Measurements from ENCODE around the gene ST3GAL4. TPM values are rescaled to one million over a fixed set of nuclear protein-coding genes. Genes with fewer than 3 reads are reported as not detected.

Gene ST3GAL4
- total RNA-seq, 2 donors from 2014 or later = 123 to 304 TPM

DNA sequence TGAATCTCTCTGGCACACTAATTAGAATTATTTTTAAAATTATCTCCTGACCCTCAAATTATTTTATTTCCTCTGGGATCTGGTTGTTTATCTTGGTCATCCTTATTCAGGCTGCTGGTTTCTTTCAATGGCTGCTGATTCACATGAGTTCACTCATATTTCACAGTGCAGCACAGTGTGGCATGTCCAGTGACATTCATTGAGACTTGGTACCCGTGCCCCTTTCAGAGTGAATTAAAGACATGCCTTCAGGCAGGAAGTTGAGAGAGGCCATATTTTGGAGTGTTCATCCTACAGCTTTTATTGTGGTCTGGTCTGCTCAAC, 38.1 kb upstream of the ST3GAL4 start:
- Histone ChIP-seq H3K36me3 (no peaks in the 10 kb centered on the region), H3K9ac (ENCODE audit: low read depth in 2 of 2, low read length in 2 of 2) (no peak overlapping the region), H3K4me3 (no peak overlapping the region), H3K9me3 (no peaks in the 10 kb centered on the region), H3K27me3 (no peaks in the 10 kb centered on the region), H3K27ac (peak overlapping the region; percentile 60), H3K4me1 (peaks cover 3% of the 10 kb centered on the region)
- intact Hi-C loops (cut with DNase I) = loop anchor here (10.0 kb wide), 1 partner anchor 117 kb away; no protein-coding TSS in a partner anchor
- no peak for DNase-seq
- TF ChIP-seq, protein P1, sequence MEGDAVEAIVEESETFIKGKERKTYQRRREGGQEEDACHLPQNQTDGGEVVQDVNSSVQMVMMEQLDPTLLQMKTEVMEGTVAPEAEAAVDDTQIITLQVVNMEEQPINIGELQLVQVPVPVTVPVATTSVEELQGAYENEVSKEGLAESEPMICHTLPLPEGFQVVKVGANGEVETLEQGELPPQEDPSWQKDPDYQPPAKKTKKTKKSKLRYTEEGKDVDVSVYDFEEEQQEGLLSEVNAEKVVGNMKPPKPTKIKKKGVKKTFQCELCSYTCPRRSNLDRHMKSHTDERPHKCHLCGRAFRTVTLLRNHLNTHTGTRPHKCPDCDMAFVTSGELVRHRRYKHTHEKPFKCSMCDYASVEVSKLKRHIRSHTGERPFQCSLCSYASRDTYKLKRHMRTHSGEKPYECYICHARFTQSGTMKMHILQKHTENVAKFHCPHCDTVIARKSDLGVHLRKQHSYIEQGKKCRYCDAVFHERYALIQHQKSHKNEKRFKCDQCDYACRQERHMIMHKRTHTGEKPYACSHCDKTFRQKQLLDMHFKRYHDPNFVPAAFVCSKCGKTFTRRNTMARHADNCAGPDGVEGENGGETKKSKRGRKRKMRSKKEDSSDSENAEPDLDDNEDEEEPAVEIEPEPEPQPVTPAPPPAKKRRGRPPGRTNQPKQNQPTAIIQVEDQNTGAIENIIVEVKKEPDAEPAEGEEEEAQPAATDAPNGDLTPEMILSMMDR (IDR thresholded peaks at IDR 0.05) = no peak

DNA sequence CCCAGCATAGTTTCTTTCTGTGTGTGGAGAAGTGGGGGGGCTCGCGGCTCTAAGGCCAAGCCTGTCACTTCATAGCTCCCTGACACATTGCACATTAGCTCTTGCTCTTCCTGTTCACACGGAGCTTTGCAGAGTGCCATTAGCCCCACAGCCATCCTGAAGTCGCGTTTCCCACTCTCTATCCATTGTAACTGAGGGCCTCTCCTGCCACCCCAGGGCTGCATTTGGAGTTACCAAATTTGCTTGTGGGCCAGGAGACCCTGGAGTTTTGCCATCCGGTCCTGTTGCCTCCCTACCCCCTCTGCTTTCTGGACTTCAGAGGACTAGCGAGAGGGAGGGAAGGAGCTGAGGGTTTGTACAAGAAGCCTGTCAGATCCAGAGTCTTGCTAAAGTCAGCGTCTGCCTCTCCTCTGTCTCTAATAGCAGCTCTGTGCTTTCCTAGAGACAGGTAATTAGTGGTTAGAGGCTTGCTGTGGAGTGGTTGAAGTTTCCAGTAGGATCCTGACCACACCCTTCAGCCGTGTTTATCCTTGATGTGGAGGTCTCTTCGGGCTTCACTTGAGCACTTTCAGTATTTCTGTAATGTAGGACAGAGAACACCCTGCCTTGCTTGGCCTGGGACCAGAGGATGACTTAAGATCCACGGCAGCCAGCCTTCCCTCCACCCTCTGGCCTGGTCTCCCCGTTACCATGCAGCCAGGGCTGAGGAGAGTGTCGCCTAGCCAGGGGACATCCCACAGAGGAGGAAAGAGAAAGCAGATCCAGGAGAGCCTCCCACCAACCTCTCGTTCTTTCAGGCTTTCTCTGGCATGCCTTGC, 37.5 kb upstream of the ST3GAL4 start:
- H3K9me3 ChIP-seq = no peaks in the 10 kb centered on the region
- peak overlapping the region; percentile 60 for H3K27ac ChIP-seq
- H3K27me3 ChIP-seq = no peaks in the 10 kb centered on the region
- H3K4me1 ChIP-seq = no peaks in the 10 kb centered on the region
- TF ChIP-seq, protein P1 (IDR thresholded peaks at IDR 0.05) = no peak
- no peaks in the 10 kb centered on the region for H3K36me3 ChIP-seq
- DNase-seq = peak; percentile 46
- intact Hi-C loops (cut with DNase I) = loop anchor here (10.0 kb wide), 1 partner anchor 117 kb away; no protein-coding TSS in a partner anchor
- H3K4me3 ChIP-seq = no peak overlapping the region
- peak overlapping the region; percentile 37 to 62 for H3K9ac ChIP-seq (ENCODE audit: low read depth in 2 of 2, low read length in 2 of 2)

DNA sequence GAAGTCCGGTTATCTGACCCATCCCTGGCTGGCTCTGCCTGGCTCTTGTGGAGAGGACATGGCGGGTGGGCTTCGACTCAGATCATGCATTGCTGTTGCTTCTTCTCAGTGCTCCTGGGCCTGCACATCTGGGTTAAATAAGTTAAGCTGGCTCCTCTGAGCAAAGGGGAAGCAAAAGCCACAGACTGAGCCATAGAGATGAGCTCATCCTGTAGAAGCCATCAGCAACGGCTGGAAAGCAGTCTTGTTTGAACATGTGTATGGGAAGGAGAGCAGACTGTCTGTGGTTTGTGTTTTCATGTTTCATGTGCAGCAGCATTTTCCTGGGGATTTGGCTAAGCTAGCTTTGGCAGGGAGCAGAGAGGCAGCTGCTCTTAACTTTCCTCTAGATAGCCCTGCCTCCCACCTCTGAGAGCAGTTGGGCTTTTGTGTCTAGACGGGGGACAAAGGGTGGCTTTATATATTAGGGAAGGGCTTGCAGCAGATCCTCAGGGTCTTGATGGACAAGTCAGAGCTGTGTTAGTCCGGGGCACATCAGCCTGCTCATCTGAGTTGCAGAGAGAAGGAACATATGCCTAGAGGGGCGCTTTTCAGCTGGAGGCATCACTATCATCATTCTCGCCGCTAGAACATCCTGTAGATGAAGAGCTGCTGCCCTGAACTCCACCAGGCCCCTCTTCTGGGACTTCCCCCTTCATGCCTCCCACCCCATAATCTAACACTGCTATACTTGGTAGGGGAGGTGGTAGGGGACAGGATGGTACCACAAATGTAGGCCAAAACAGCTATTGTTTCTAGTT, 36.7 kb upstream of the ST3GAL4 start:
- no peak for DNase-seq
- TF ChIP-seq, protein P1 (IDR thresholded peaks at IDR 0.05) = no peak
- no peaks in the 10 kb centered on the region for H3K4me1 ChIP-seq
- H3K9ac ChIP-seq (ENCODE audit: low read depth in 2 of 2, low read length in 2 of 2) = peak overlapping the region in 1 of 2 donors; percentile 62
- intact Hi-C loops (cut with DNase I) = loop anchor here (10.0 kb wide), 1 partner anchor 116 kb away; no protein-coding TSS in a partner anchor
- H3K27ac ChIP-seq = peak overlapping the region; percentile 60
- H3K9me3 ChIP-seq = no peaks in the 10 kb centered on the region
- H3K4me3 ChIP-seq = no peak overlapping the region
- no peaks in the 10 kb centered on the region for H3K27me3 ChIP-seq
- no peaks in the 10 kb centered on the region for H3K36me3 ChIP-seq

DNA sequence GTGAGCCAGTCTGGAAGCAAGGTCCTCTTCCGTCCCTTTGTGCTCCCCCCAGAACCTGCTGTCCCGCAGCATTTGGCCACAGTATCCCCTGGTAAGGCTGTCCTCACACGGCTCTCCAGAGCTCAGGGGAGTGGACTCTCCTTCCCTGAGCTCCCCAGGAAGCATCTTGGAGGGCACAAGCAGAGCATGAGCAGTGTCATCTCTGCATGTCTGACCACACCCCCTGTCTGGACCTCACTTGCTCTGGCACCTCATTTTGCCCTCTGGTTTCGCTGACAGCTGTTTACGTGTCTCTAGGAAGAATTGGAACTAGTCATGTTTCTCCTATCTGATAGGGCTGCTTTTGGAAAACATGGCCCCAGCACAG, 36.1 kb upstream of the ST3GAL4 start:
- no peak for DNase-seq
- peak overlapping the region; percentile 60 for H3K27ac ChIP-seq
- no peaks in the 10 kb centered on the region for H3K4me1 ChIP-seq

DNA sequence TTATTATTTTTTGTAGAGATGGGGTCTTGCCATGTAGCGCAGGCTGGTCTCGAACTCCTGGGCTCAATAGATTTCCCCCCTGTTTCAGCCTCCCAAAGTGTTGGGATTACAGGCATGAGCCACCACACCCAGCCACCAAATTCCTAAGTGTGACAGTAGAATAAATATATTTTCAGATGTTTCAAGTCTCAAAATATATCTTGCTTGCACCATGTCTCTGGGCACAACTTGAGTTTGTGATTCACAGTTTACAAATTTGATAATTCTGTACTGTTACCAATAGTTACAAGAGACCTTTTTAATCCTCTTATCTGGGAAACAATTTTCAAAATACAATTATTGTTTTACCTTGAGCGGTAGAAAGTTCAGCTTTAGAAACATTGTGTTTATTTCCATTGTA, 32.5 kb upstream of the ST3GAL4 start:
- no peaks in the 10 kb centered on the region for H3K4me1 ChIP-seq
- no peaks in the 10 kb centered on the region for H3K36me3 ChIP-seq
- TF ChIP-seq, protein P1 (IDR thresholded peaks at IDR 0.05) = no peak
- H3K27ac ChIP-seq = no peak overlapping the region
- H3K27me3 ChIP-seq = no peaks in the 10 kb centered on the region
- DNase-seq = no peak
- intact Hi-C loops (cut with DNase I) = no loop called here
- no peak overlapping the region for H3K9ac ChIP-seq (ENCODE audit: low read depth in 2 of 2, low read length in 2 of 2)
- H3K9me3 ChIP-seq = no peaks in the 10 kb centered on the region
- H3K4me3 ChIP-seq = no peak overlapping the region

More for the DNA sequence above, 36.1 kb upstream of the ST3GAL4 start:
- H3K9ac ChIP-seq (ENCODE audit: low read depth in 2 of 2, low read length in 2 of 2) = no peak overlapping the region
- H3K36me3 ChIP-seq = no peaks in the 10 kb centered on the region
- no peaks in the 10 kb centered on the region for H3K27me3 ChIP-seq
- H3K9me3 ChIP-seq = no peaks in the 10 kb centered on the region
- intact Hi-C loops (cut with DNase I) = loop anchor here (10.0 kb wide), 1 partner anchor 115 kb away; no protein-coding TSS in a partner anchor
- TF ChIP-seq, protein P1 (IDR thresholded peaks at IDR 0.05) = no peak
- H3K4me3 ChIP-seq = no peak overlapping the region

Measured in colonic mucosa (tissue), 4 donors.